Fibroblast of lung (primary cell): ENCODE results near the gene CTBS.

ENCODE experiments used
- EZH2 ChIP-seq: IDR thresholded peaks from 2 replicates; pipeline ENCODE4 v1.5.1; 2012; ENCODE audit warnings: low read length, control low read depth, mild to moderate bottlenecking; ENCODE audit errors: missing control alignments
- TF ChIP-seq, protein P1 (sequence below), 2 donors: IDR thresholded peaks in 1 of 2; conservative IDR thresholded peaks in 1 of 2; 1 replicate in 1 of 2; 2 replicates in 1 of 2; pipeline ENCODE4 v1.5.1; 2011 to 2012; ENCODE audit warnings: low read length in 2 of 2, control low read depth in 1 of 2, inconsistent platforms in 1 of 2, low read depth in 1 of 2, mild to moderate bottlenecking in 1 of 2

DNA sequence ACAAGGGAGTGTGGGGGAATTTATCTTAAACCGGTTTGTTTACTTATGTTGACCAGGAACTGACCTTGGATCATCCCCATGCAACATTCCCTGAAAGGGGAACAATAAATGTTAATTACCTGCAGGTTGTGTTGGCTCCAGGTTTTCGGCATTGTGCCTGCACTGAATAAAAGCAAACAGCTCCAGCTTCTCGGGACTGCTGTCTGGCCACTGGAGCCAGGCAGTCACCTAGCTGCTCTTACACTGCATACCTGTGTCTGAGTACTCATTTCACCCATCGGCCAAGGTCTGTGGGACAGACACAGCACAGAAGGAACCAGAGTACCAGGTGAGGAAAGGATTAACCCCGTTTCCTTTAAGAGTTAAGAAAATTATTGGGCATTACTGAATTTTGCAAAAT, 32.7 kb upstream of the CTBS start:
- TF ChIP-seq, protein P1, sequence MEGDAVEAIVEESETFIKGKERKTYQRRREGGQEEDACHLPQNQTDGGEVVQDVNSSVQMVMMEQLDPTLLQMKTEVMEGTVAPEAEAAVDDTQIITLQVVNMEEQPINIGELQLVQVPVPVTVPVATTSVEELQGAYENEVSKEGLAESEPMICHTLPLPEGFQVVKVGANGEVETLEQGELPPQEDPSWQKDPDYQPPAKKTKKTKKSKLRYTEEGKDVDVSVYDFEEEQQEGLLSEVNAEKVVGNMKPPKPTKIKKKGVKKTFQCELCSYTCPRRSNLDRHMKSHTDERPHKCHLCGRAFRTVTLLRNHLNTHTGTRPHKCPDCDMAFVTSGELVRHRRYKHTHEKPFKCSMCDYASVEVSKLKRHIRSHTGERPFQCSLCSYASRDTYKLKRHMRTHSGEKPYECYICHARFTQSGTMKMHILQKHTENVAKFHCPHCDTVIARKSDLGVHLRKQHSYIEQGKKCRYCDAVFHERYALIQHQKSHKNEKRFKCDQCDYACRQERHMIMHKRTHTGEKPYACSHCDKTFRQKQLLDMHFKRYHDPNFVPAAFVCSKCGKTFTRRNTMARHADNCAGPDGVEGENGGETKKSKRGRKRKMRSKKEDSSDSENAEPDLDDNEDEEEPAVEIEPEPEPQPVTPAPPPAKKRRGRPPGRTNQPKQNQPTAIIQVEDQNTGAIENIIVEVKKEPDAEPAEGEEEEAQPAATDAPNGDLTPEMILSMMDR (conservative IDR thresholded peaks at IDR 0.05 in 1 of 2, IDR thresholded peaks at IDR 0.05 in 1 of 2; ENCODE audit: low read depth in 1 of 2, low read length in 2 of 2): no peak
- TF ChIP-seq EZH2: no peak
